Left hindlimb (tissue), 1 donor: ENCODE data around the gene TUBGCP3.

Source experiments
- DNase-seq: peaks from one replicate; pipeline ENCODE4 v3.0.0-alpha.2; 2018

TUBGCP3 gene

GRCh38 chr13:112616586-112617362 is 28.8 kb upstream of the TUBGCP3 start:
- DNase-seq = no peak

GRCh38 chr13:112615391-112615790 is 27.4 kb upstream of the TUBGCP3 start:
- DNase-seq = no peak

GRCh38 chr13:112614835-112615234 is 26.9 kb upstream of the TUBGCP3 start:
- no peak for DNase-seq

- DNase-seq = no peak
Measured at GRCh38 chr13:112608212-112608611, 20.3 kb upstream of the TUBGCP3 start.

- peak; percentile 95 for DNase-seq
Measured at GRCh38 chr13:112606109-112607001, 18.4 kb upstream of the TUBGCP3 start.

- DNase-seq = no peak
Measured at GRCh38 chr13:112605531-112605990, 17.6 kb upstream of the TUBGCP3 start.

GRCh38 chr13:112603641-112604225 is 15.8 kb upstream of the TUBGCP3 start:
- DNase-seq = no peak

GRCh38 chr13:112602189-112602588 is 14.2 kb upstream of the TUBGCP3 start:
- no peak for DNase-seq

GRCh38 chr13:112601371-112601770 is 13.4 kb upstream of the TUBGCP3 start:
- DNase-seq = no peak

- no peak for DNase-seq
Measured at GRCh38 chr13:112596235-112596634, 8.3 kb upstream of the TUBGCP3 start.

- no peak for DNase-seq
Measured at GRCh38 chr13:112592647-112593046, 4.7 kb upstream of the TUBGCP3 start.

GRCh38 chr13:112592181-112592580 is 4.2 kb upstream of the TUBGCP3 start:
- no peak for DNase-seq

GRCh38 chr13:112588490-112589297 is 741 bp upstream of the TUBGCP3 start:
- DNase-seq = no peak

GRCh38 chr13:112587212-112587763 is 665 bp downstream of the TUBGCP3 start:
- DNase-seq = peak; percentile 83

GRCh38 chr13:112586334-112586960 is 1.5 kb downstream of the TUBGCP3 start:
- no peak for DNase-seq

- DNase-seq = no peak
Measured at GRCh38 chr13:112583592-112584277, 4.2 kb downstream of the TUBGCP3 start.

- DNase-seq = no peak
Measured at GRCh38 chr13:112582263-112582662, 5.7 kb downstream of the TUBGCP3 start.

- DNase-seq = no peak
Measured at GRCh38 chr13:112580912-112581311, 7.0 kb downstream of the TUBGCP3 start.

GRCh38 chr13:112580211-112580610 is 7.7 kb downstream of the TUBGCP3 start:
- no peak for DNase-seq

GRCh38 chr13:112579310-112579843 is 8.6 kb downstream of the TUBGCP3 start:
- DNase-seq = no peak

- DNase-seq = no peak
Measured at GRCh38 chr13:112576768-112577167, 11.2 kb downstream of the TUBGCP3 start.
